ENCODE data around the gene UVSSA. TPM values are rescaled to one million over a fixed set of nuclear protein-coding genes. Genes with fewer than 3 reads are reported as not detected.
A peak's percentile ranks its signal among the peaks of the same experiment; 100 is the strongest.
"Not testable (repeated sequence)": the region's sequence is repeated elsewhere in the genome, so short reads cannot be mapped to it uniquely, and the experiment has no call there.

The UVSSA gene
- total RNA-seq, 1 donor from 2014 or later, result 6.5 TPM

DNA sequence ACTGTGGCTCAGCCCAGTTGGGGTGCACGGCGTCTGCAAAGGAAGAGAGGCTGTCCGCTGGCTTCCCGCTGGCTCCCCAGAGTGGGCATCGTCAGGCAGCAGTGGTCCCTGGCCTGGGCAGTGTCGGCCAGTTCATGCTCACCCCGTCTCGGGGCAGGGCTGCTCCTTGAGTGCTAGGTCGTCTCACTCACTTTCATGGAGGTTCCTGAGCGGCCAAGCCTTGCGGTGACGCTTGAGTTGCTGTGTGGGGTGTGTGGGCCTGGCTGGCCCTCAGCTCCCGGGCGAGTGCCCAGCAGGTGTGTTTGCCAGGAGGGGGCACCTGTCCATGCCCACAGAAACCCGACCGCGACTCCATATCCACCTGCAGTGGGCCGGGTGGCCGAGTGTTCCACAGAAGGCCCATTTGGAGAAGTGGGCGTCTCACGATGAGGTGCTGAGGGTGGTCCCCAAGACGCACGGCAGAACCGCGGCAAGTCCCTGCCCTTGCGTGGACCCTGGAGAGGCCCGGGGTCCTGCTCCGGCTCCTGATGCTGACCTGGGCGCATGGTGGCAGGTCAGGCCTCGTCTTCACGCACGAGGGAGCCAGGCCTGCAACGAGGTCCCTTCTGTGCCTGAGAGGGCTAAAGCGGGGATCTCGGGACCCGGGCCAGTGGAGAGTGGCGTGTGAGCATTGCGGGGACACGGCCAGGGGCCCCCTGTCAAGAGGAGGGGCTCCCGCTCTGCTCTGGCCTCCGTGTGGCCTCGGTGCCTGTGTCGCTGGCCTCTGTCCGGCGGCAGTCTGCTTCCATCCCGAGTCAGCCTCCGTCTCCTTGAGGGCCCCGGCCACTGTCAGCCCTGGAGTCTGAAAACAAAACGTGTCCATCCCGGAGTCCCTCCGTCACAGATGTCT, 18.5 kb upstream of the UVSSA start:
- intact Hi-C loops (cut with DNase I), result no loop called here
- DNase-seq (ENCODE audit: missing footprints) (no peak), ATAC-seq (no peak)

DNA sequence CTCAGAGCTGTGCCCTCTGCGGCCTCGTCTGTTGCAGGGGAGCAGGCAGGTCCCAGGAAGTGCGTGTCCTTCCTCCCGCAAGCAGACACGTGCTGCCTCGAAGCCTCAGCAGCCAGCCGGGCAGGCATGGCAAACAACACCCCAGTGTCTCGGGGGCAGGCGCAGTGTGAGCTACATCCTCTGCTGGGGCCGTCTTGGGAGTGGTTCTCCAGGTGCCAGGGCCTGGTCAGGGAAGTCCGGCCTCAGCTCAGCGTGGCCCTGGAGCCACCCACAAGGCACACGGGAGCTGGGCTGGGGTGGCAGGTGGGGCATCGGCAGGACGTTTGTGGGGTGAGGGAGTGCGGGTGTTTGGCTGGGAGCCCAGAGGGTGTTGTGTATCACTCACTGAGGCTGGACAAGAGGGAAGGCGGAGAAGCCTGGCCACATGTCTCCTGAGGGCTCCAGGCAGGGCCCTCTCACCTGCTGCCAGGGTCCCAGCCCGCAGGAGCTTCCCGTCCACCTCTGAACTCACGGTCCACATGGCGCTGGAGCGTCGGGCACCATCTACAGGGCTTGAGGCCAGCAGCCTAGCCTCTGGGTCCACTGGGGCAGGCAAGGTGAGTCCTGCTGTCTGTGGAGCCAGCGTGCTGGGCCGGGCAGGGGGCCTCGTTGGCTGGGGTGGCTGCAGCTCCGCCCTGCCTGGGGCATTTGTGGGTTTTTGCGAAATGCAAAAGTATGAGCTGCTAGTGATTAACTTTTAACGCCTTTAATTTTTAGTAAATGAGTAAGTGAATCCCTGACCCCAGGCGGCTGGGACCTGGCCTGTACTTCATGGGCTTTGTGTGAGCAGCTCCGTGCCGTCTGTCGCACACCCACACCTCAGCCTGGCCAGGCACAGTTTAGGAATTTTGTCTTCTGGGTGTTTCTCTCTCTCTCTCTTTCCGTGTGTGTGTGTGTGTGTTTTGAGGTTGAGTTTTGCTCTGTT, 17.3 kb upstream of the UVSSA start:
- intact Hi-C loops (cut with DNase I), result no loop called here
- no peak for DNase-seq (ENCODE audit: missing footprints)
- ATAC-seq, result no peak

DNA sequence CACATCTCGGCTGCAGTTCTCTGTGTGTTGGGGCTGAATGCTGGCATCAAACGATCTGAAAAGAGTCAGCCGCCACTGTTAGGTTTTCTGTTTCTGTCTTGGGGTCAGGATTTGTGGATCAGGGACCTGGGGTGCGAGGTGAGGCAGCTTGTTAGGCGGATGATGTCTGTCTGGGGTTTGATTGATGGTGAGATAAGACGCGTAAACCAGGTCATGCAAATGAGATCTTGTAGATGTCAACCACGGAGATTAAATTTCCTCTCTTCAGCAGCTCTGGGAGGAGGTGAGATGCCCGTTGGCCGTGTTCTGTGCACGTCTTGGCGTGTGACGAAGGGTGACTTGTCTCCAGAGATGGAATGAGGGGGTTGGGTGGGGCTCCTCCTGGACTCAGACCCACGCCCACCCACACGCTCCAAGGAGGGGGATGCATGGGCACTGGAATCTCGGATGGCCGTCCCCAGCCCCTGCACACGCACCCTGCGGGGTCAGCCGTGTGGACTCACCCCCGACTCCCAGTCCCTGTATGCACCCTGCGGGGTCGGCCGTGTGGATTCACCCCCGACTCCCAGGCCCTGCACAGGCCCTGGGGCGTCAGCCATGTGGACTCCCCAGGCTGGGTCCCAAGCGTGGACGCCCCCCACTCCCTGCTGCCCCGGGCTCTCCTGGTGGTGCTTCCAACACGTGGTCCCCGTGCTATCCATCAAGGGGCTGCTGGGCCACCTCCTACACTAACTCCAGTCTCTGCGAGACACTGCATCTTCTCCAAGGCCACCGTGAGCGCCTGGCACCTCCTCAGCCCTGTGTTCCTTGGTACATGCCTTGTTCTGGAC, 16.0 kb upstream of the UVSSA start:
- intact Hi-C loops (cut with DNase I), result no loop called here
- DNase-seq (ENCODE audit: missing footprints) (no peak), ATAC-seq (peak; percentile 12)

DNA sequence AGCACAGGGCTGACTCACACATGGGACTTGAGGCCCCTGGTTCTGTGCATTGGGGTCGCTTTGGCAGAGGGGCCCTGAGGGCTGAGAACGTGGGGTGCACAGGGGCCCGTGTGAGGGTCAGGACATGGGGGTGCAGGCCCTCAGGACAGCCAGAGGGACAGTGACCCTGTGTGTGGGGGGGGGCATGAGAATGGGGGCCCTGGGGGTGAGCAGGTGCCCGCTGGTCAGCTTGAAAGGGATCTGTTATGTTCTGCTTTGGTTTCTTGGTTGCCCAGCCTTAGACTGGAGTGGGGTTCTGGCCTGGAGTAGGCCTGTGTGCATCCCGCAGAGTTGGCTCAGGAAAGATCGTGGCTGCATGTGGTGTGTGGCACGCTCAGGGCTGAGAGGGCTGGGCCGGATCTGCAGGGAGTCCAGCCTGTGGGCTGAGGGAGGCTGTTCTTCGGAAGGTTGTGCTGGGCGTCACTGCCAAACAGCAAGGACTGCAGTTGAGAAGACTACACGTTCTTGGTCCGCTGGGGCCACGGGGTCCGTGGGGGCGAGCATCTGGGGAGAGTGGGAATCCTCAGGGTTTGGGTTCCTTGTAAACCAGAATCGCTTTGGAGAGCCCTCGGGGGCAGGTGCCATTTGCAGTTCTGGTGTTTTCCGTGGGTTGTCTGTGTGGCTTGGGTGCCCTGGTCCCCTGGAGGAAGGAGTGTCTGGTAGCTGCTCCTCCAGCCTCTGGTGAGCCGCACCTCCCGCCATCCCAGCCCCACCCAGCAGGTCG, 15.2 kb upstream of the UVSSA start:
- intact Hi-C loops (cut with DNase I), result no loop called here
- ATAC-seq (no peak), DNase-seq (ENCODE audit: missing footprints) (no peak)

DNA sequence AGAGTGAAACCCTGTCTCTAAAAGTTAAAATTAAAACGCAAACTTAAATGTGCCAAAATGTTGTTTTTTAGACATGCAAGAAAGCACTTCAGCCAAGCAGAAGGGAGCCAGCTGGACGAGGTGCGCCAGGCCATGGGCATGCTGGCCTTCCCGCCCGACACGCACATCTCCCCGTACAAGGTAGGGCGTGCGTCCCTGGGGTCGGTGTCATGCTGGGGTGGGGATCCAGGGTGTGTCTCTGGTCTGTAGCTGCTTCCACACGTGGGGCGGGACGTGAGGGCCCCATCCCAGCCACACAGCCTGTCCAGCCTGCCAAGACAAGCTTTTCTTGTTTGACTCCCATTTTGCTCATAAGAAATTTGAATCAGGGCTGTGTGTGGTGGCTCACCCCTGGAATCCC, 14.3 kb upstream of the UVSSA start:
- intact Hi-C loops (cut with DNase I), result no loop called here
- DNase-seq (ENCODE audit: missing footprints), result no peak
- ATAC-seq, result no peak

DNA sequence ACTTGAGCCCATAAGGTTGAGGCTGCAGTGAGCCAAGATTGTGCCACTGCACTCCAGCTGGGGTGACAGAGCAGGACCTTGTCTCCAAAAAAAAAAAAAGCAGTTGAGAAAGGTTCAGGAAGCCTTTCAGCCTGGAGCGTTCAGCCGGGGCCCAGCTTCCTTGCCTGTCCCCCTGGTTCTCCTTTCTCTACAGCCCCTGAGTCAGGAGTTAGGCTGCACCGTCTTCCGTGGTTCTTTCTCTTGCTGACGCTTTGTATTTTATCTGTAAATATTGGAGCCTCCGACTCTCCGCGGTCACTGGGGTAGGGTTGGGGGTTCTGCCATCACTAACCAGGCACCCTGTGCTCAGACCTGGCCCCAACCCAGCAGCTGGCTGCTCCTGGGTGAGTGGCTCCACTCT, 13.8 kb upstream of the UVSSA start:
- ATAC-seq (no peak), DNase-seq (ENCODE audit: missing footprints) (no peak)
- intact Hi-C loops (cut with DNase I), result no loop called here

DNA sequence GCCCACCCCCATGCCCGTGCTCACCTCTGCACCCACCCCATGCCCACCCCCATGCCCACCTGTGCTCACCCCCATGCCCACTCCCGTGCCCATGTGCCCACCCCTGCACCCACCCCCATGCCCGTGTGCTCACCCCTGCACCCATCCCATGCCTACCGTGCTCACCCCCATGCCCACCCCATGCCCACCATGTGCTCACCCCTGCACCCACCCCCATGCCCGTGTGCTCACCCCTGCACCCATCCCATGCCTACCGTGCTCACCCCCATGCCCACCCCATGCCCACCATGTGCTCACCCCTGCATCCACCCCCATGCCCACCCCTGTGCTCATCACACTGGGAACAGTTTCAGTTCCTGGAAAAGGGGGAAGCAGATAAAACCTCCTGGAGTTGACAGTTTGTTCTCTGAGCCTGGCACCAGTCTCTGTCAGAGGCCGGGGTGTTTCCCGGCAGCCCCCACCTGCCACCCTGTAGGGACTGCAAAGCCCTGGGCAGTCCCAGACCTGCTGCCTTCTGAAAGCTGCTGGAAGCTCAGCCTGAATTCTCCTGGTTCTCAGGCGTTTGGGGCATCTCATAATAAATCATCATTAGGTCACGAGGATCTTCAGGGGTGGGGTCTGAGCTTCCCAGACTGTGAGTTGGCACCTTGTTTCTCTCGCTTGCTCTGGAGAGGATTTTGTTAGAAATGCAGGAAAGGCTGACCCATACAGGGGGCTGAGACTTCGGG, 13.0 kb upstream of the UVSSA start:
- intact Hi-C loops (cut with DNase I); DNase-seq (ENCODE audit: missing footprints); ATAC-seq: not testable (repeated sequence)

DNA sequence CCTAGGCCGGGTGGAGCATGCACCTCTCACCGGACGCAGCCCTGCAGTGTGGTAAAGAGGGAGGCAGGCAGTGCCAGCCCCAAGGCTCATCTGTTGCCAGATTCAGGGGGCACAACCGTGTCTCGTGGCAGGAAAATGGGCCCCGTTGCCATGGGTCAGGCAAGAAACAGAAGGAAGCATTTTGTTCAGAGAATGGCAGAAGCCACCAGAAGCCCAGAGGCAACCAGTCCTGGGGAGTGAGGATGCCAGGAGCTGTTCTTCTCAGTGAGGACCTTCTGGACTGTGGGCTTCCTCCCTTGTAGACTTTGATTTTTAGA, 12.5 kb upstream of the UVSSA start:
- ATAC-seq, result no peak
- intact Hi-C loops (cut with DNase I), result no loop called here

DNA sequence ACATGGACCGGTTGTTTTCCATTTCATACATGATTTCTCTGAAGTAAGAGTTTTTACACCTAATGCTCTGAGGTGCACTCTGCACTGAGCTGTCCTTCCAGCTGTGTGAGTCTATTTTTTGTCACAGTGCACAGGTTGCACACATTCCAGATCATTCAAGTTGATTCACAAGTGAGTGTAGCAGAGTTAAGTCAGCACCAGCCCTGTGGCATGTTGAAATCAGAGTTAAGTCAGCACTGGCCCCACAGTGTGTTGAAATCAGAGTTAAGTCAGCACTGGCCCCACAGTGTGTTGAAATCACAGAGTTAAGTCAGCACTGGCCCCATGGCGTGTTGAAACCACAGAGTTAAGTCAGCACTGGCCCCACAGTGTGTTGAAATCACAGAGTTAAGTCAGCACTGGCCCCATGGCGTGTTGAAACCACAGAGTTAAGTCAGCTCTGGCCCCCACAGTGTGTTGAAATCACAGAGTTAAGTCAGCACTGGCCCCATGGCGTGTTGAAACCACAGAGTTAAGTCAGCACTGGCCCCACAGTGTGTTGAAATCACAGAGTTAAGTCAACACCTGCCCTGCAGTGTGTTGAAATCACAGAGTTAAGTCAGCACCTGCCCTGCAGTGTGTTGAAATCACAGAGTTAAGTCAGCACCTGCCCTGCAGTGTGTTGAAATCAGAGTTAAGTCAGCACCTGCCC, 11.7 kb upstream of the UVSSA start:
- intact Hi-C loops (cut with DNase I); ATAC-seq; DNase-seq (ENCODE audit: missing footprints): not testable (repeated sequence)

More for the DNA sequence above, 12.5 kb upstream of the UVSSA start:
- no peak for DNase-seq (ENCODE audit: missing footprints)

DNA sequence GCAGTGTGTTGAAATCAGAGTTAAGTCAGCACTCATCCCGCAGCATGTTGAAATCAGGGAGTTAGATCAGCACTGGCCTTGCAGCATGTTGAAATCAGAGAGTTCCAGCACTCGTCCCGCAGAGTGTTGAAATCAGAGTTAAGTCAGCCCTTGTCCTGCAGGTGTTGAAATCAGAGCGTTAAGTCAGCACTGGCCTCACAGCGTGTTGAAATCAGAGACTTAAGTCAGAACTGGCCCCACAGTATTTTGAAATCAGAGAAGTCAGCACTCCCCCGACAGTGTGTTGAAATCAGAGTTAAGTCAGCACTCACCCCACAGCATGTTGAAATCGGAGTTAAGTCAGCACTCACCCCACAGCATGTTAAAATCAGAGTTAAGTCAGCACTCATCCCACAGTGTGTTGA, 10.9 kb upstream of the UVSSA start:
- no peak for DNase-seq (ENCODE audit: missing footprints)
- ATAC-seq, result no peak
- intact Hi-C loops (cut with DNase I), result no loop called here

DNA sequence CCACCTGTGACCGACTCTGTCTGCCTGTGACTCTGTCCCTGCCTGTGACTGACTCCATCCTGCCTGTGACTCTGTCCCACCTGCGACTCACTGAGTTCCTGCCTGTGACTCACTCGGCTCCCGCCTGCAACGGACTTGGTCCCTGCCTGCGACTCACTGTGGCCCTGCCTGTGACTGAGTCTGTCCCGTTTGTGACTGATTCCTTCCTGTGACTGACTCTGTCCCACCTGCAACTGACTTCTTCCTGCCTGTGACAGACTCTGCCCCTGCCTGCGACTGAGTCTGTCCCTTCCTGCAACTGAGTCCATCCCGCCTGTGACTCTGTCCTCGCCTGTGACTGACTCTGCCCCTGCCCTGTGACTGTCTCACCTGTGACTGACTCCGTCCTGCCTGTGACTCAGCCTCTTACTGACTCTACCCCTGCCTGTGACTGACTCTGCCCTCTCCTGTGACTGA, 9.6 kb upstream of the UVSSA start:
- no peak for ATAC-seq
- DNase-seq (ENCODE audit: missing footprints), result no peak
- intact Hi-C loops (cut with DNase I), result no loop called here

DNA sequence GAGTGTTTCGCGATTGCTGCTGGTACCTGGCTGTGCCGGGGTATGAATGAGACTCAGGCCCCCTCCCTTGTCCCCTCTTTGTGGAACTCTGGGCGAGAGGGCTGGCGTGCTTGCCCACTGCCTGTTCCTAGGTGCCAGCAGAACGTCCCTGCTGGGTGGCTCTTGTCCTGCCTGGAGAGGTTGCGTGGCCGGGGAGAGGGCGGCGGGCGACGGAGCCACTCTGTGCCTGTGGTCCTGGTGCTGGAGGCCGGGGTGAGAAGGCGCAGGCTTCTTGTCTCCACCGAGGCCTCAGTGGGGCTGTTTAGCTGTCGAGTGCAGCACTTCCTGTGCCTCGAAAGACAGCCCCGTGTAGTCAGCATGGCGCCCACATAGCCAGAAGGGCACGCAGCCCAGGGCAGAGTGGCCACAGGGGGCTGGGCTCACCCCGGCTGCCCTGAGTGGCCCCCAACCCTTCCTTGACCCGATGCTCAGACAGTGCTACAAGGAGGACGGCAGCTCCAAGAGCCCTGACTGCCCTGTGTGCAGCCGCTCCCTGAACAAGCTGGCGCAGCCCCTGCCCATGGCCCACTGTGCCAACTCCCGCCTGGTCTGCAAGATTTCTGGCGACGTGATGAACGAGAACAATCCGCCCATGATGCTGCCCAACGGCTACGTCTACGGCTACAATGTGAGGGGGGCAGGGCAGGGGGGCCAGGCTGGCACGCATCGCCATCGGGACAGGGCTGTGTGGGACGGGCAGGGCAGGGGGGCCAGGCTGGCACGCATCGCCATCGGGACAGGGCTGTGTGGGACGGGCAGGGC, 8.9 kb upstream of the UVSSA start:
- intact Hi-C loops (cut with DNase I), result no loop called here
- DNase-seq (ENCODE audit: missing footprints), result no peak
- ATAC-seq, result no peak

DNA sequence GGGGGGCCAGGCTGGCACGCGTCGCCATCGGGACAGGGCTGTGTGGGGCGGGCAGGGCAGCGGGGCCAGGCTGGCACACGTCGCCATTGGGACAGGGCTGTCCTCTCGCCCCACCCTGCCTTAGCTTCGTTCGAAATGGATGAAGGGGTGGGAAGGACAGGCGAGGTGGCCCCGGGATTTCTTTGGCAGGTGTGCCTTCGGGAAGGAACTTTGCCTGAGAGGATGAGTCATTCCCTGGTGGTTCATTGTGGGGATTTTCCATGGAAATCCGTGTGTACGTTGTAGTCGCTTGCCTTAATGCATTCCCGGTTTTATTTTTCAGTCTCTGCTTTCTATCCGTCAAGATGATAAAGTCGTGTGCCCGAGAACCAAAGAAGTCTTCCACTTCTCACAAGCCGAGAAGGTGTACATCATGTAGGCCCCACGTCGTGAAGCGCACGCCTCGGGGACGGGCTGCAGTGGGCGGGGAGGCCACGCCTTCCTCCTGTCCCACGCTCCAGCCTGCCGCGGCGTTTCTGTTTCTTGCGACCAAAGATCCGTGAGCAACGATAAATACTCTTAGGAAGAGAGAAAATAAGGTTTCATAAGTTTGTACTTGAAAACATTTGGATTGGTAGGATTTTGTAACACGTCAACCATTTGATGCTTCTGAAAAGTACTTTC, 8.1 kb upstream of the UVSSA start:
- ATAC-seq (no peak), DNase-seq (ENCODE audit: missing footprints) (no peak)
- intact Hi-C loops (cut with DNase I), result no loop called here

DNA sequence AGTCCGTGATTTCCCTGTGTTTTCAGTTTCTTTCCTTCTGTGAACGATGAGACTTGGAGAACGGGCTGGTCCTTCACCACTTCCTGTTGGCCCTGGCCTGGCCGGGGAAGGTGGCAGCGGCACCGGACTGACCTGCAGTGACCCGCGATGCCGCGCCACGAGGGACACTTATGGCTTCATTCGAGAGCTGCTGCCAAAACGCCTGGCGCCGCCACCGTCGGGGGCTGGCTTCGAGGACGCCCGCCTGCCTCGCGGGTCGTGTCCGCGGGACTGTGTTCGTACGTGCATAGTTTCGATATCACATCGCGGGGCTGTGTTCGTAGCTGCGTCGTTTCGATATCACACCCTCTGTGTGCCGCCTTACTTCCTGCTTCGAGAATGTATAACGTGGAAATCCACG, 7.5 kb upstream of the UVSSA start:
- ATAC-seq, result no peak
- DNase-seq (ENCODE audit: missing footprints), result no peak
- intact Hi-C loops (cut with DNase I), result no loop called here

DNA sequence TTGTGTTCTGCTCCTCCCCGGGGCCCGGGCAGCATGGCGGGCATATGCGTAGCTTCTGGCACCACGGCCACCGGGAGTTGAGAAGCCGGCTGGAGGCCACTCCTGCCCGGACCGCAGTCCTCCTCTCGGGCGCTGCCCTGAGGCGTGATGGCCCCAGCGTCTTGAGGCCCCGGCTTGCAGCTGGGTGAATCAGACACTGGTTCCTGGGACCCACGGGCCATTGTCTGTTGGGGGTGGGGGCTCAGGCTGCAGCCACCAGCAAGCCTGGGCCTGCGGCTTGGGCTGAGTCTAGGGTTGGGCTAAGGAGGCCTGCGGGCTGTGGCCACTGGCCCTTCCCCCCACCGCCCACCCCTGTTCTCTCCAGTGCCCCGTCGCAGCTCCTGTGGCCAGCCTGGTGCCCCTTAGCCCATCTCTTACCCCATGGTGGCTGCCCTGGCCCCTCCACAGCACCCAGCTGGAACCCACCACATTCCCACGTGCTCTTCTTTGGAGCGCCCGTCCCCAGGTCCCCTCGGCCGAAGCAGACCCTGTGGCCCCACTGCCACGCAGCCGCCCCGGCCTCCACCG, 6.7 kb upstream of the UVSSA start:
- ATAC-seq (peak; percentile 13), DNase-seq (ENCODE audit: missing footprints) (peak; percentile 49)
- intact Hi-C loops (cut with DNase I), result no loop called here
